CD14-positive monocyte (primary cell): ENCODE data around the gene SPRED2. TPM values are rescaled to one million over a fixed set of nuclear protein-coding genes. Genes with fewer than 3 reads are reported as not detected.

Experiments used
- DNase-seq, 3 donors: peaks; one replicate each; pipeline ENCODE4 v3.0.0-alpha.2; 2011 to 2022
- H2AFZ ChIP-seq: 2 replicates; pipeline ENCODE4 v1.6.0; 2012; ENCODE audit warnings: mild to moderate bottlenecking, low read depth, low read length, inconsistent platforms; ENCODE audit not compliant: insufficient read depth, poor library complexity, severe bottlenecking
- H3K27ac ChIP-seq, 2 donors: 1 replicate in 1 of 2; 2 replicates in 1 of 2; pipeline ENCODE4 v1.5.1; 2012 to 2013; ENCODE audit warnings: low read length in 2 of 2, control low read depth in 1 of 2, inconsistent platforms in 1 of 2, low read depth in 1 of 2, mild to moderate bottlenecking in 1 of 2
- H3K27me3 ChIP-seq, 2 donors: one replicate each; pipeline versions ENCODE4 v1.6.0 to v1.6.1; 2011 to 2013; ENCODE audit warnings: low read length in 2 of 2; ENCODE audit not compliant: control insufficient read depth in 2 of 2, insufficient read depth in 2 of 2
- H3K36me3 ChIP-seq, 2 donors: replicated peaks in 1 of 2; 1 replicate in 1 of 2; 2 replicates in 1 of 2; pipeline versions ENCODE4 v1.5.1 to v1.6.1; 2012 to 2013; ENCODE audit warnings: low read length in 2 of 2, control low read depth in 1 of 2, inconsistent platforms in 1 of 2, mild to moderate bottlenecking in 1 of 2; ENCODE audit not compliant: insufficient read depth in 2 of 2, control insufficient read depth in 1 of 2
- H3K4me1 ChIP-seq, 2 donors: 1 replicate in 1 of 2; 2 replicates in 1 of 2; pipeline versions ENCODE4 v1.5.1 to v1.6.1; 2012 to 2013; ENCODE audit warnings: low read length in 2 of 2, control low read depth in 1 of 2, inconsistent platforms in 1 of 2, mild to moderate bottlenecking in 1 of 2, moderate library complexity in 1 of 2; ENCODE audit not compliant: insufficient read depth in 2 of 2, control insufficient read depth in 1 of 2
- H3K4me2 ChIP-seq: replicated peaks from 2 replicates; pipeline ENCODE3; 2012; ENCODE audit warnings: low read length, moderate library complexity, mild to moderate bottlenecking; ENCODE audit not compliant: poor library complexity, severe bottlenecking; ENCODE audit errors: extremely low read depth
- H3K4me3 ChIP-seq, 3 experiments: fragments of 200-600 bp in 1 of 3; sonication (generic) in 1 of 3; replicated peaks in 1 of 3; 1 replicate in 2 of 3; 2 replicates in 1 of 3; pipeline ENCODE4 v1.5.1; 2011 to 2013; ENCODE audit warnings: low read length in 3 of 3, mild to moderate bottlenecking in 3 of 3, control low read depth in 2 of 3, low read depth in 2 of 3, inconsistent platforms in 1 of 3, moderate library complexity in 1 of 3
- H3K79me2 ChIP-seq: 2 replicates; pipeline ENCODE4 v1.6.0; 2012; ENCODE audit warnings: mild to moderate bottlenecking, control low read depth, inconsistent platforms, low read length, moderate library complexity; ENCODE audit not compliant: insufficient read depth
- H3K9ac ChIP-seq: 2 replicates; pipeline ENCODE4 v1.6.0; 2017; ENCODE audit warnings: low read length, mild to moderate bottlenecking; ENCODE audit not compliant: insufficient read depth, poor library complexity, severe bottlenecking
- H3K9me3 ChIP-seq, 2 donors: replicated peaks in 1 of 2; 1 replicate in 1 of 2; 2 replicates in 1 of 2; pipeline versions ENCODE4 v1.5.1 to v1.6.1; 2012 to 2013; ENCODE audit warnings: low read length in 2 of 2, control low read depth in 1 of 2; ENCODE audit not compliant: control insufficient read depth in 1 of 2, insufficient read depth in 1 of 2
- H4K20me1 ChIP-seq: 2 replicates; pipeline ENCODE4 v1.6.0; 2012; ENCODE audit warnings: mild to moderate bottlenecking, low read length, control low read depth, moderate library complexity; ENCODE audit not compliant: insufficient read depth
- H3K27ac Mint-ChIP-seq, 7 donors: one replicate each; pipeline ENCODE4 v1.8.0; 2020; ENCODE audit warnings: mild to moderate bottlenecking in 7 of 7, mixed read lengths in 7 of 7, moderate library complexity in 6 of 7, inconsistent platforms in 2 of 7
- H3K27me3 Mint-ChIP-seq, 3 donors: one replicate each; pipeline ENCODE4 v1.8.0; 2021 to 2022; ENCODE audit warnings: low read depth in 3 of 3, mild to moderate bottlenecking in 3 of 3, mixed read lengths in 3 of 3, moderate library complexity in 3 of 3, inconsistent platforms in 1 of 3
- H3K36me3 Mint-ChIP-seq, 2 donors: one replicate each; pipeline ENCODE4 v1.8.0; 2020; ENCODE audit warnings: mixed read lengths in 2 of 2, inconsistent platforms in 1 of 2, mild to moderate bottlenecking in 1 of 2
- H3K4me1 Mint-ChIP-seq: one replicate; pipeline ENCODE4 v1.8.0; 2020; ENCODE audit warnings: mild to moderate bottlenecking, mixed read lengths
- H3K4me3 Mint-ChIP-seq, 2 donors: one replicate each; pipeline ENCODE4 v1.8.0; 2020; ENCODE audit warnings: mild to moderate bottlenecking in 2 of 2, mixed read lengths in 2 of 2, moderate library complexity in 1 of 2
- H3K9me3 Mint-ChIP-seq, 7 donors: one replicate each; pipeline ENCODE4 v1.8.0; 2020 to 2022; ENCODE audit warnings: mixed read lengths in 7 of 7, mild to moderate bottlenecking in 6 of 7, moderate library complexity in 6 of 7, inconsistent platforms in 2 of 7
- CTCF ChIP-seq: fragments of 200-600 bp; IDR thresholded peaks from one replicate; pipeline ENCODE4 v1.8.0; 2022; ENCODE audit warnings: antibody characterized with exemption, mild to moderate bottlenecking
- WGBS: methylation state at CpG from one replicate; pipeline ENCODE4 v1.1.5; 2013; ENCODE audit warnings: missing lambda C conversion rate; ENCODE audit not compliant: insufficient coverage; 5-methylcytosine and 5-hydroxymethylcytosine counted together
- intact Hi-C, 2 donors: fragments of 100-400 bp; cut with micrococcal nuclease; formaldehyde crosslinking; loops; one replicate each; pipeline versions ENCODE4 v1.15.0 to v1.15.1; 2023
- polyA plus RNA-seq, 3 donors: library from polyadenylated mRNA; depleted of rRNA in 1 of 3; unstranded in 2 of 3; stranded (reverse) in 1 of 3; fragments of 300-500 nt in 2 of 3; fragments of >200 nt in 1 of 3; fragmentation: Illumina TruSeq in 2 of 3; gene quantifications; 1 replicate in 2 of 3; 2 replicates in 1 of 3; pipeline ENCODE4 v1.2.3, GENCODE V29; 2012 to 2021

Gene SPRED2
- polyA plus RNA-seq, 3 donors = 0.20 to 2.0 (median 0.33) TPM

DNA sequence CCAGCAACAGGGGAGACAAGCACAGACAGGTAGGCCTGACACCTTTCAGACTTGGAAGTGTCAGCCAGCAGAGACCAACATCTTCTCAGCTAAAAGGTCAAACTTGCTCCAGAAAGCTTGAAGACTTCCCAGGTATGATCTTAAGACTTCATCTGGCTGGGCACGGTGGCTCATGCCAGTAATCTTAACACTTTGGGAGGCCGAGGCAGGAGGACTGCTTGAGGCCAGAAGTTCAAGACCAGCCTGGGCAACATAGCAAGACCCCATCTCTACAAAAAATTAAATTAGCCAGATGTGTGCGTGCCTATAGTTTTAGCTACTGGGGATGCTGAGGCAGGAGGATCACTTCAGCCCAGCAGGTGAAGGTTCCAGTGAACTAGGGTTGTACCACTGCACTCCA is 39.0 kb upstream of the SPRED2 start:
- no peak for DNase-seq
- Histone ChIP-seq H3K4me3 (no peak overlapping the region), H3K27me3 (no peaks in the 10 kb centered on the region), H3K9me3 (peaks cover 0 to 9% of the 10 kb centered on the region in 2 donors), H3K27ac (no peak overlapping the region), H3K79me2 (no peaks in the 10 kb centered on the region), H4K20me1 (no peaks in the 10 kb centered on the region), H3K36me3 (no peaks in the 10 kb centered on the region), H3K9ac (no peak overlapping the region), H3K4me1 (no peaks in the 10 kb centered on the region), H2AFZ (no peak overlapping the region), H3K4me2 (no peak overlapping the region)
- Mint-ChIP-seq H3K4me3 (no peak overlapping the region), H3K4me1 (peaks cover 6% of the 10 kb centered on the region), H3K27me3 (peaks cover 0 to 5% (median 4%) of the 10 kb centered on the region in 3 donors), H3K27ac (no peak overlapping the region), H3K36me3 (no peaks in the 10 kb centered on the region), H3K9me3 (peaks cover 5 to 20% (median 12%) of the 10 kb centered on the region in 7 donors)
- intact Hi-C loops = no loop called here
- WGBS = 100% methylated on average over 1 of the region's 3 CpGs
- TF ChIP-seq CTCF = no peak

- Histone ChIP-seq H3K4me1 (no peaks in the 10 kb centered on the region), H3K27ac (no peak overlapping the region), H3K9ac (no peak overlapping the region), H4K20me1 (no peaks in the 10 kb centered on the region), H3K4me2 (no peak overlapping the region), H3K79me2 (no peaks in the 10 kb centered on the region), H3K9me3 (no peaks in the 10 kb centered on the region), H3K27me3 (no peaks in the 10 kb centered on the region), H3K4me3 (no peak overlapping the region), H3K36me3 (no peaks in the 10 kb centered on the region), H2AFZ (no peak overlapping the region)
- peaks cover 0 to 3% (median 2%) of the 10 kb centered on the region in 7 donors for H3K9me3 Mint-ChIP-seq
- TF ChIP-seq CTCF = no peak
- intact Hi-C loops = no loop called here
- H3K27me3 Mint-ChIP-seq = peaks cover 0 to 7% (median 1%) of the 10 kb centered on the region in 3 donors
- H3K4me3 Mint-ChIP-seq = no peak overlapping the region
- peaks cover 6% of the 10 kb centered on the region for H3K4me1 Mint-ChIP-seq
- H3K27ac Mint-ChIP-seq = no peak overlapping the region
- no peak for DNase-seq
- no peaks in the 10 kb centered on the region for H3K36me3 Mint-ChIP-seq
- 91% methylated on average over 3 of the region's 3 CpGs for WGBS
These were observed 34.2 kb upstream of the SPRED2 start for GRCh38 chr2:65466551-65466950.
